ENCODE data around the gene RAD51AP1.
"Not testable (repeated sequence)": the region's sequence is repeated elsewhere in the genome, so short reads cannot be mapped to it uniquely, and the experiment has no call there.

Gene RAD51AP1

DNA sequence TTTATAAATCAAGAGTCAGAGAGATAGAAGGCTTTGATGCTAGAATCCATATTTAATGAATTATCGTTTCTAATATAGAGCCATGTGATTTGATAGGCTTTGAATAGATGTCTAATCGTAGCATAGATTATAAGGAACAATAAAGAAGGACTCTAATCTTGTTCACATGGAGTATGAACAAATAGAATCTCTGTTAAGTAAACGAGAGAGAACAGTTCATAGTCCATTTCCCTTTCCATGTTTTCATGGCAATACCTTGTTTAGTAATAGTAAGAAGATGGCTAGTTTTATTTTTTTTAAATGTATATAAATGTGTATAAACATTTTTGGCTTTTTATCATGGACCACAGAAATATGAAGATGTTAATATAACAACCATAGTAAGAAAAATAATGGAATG is 32.3 kb upstream of the RAD51AP1 start:
- peak; percentile 40 for DNase-seq (ENCODE audit: low read depth)
- TF ChIP-seq, protein P1, sequence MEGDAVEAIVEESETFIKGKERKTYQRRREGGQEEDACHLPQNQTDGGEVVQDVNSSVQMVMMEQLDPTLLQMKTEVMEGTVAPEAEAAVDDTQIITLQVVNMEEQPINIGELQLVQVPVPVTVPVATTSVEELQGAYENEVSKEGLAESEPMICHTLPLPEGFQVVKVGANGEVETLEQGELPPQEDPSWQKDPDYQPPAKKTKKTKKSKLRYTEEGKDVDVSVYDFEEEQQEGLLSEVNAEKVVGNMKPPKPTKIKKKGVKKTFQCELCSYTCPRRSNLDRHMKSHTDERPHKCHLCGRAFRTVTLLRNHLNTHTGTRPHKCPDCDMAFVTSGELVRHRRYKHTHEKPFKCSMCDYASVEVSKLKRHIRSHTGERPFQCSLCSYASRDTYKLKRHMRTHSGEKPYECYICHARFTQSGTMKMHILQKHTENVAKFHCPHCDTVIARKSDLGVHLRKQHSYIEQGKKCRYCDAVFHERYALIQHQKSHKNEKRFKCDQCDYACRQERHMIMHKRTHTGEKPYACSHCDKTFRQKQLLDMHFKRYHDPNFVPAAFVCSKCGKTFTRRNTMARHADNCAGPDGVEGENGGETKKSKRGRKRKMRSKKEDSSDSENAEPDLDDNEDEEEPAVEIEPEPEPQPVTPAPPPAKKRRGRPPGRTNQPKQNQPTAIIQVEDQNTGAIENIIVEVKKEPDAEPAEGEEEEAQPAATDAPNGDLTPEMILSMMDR (IDR thresholded peaks at IDR 0.05; ENCODE audit: control insufficient read depth, extremely low read depth, insufficient read depth) = no peak
- no peak overlapping the region for H3K4me3 ChIP-seq (ENCODE audit: low read depth, low read length)

DNA sequence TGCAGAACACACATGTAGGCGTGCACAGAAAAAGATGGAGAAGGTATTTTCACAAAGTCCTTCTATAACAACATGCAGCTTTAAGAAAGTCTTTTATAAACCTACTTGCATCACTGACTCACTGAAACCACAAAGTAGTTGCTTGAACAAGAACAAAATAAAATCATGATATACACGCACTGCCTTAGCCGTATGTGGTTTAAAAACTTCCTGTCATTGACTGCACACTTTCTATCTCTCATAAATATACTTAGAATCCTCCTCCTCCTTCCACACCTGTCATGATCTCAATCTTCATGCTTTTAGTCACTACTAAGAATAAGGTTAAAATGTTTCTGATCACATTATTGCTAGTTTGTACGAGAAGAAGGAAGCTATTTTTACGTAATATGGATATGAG is 31.8 kb upstream of the RAD51AP1 start:
- no peak overlapping the region for H3K4me3 ChIP-seq (ENCODE audit: low read depth, low read length)
- DNase-seq (ENCODE audit: low read depth) = no peak
- TF ChIP-seq, protein P1 (IDR thresholded peaks at IDR 0.05; ENCODE audit: control insufficient read depth, extremely low read depth, insufficient read depth) = no peak

DNA sequence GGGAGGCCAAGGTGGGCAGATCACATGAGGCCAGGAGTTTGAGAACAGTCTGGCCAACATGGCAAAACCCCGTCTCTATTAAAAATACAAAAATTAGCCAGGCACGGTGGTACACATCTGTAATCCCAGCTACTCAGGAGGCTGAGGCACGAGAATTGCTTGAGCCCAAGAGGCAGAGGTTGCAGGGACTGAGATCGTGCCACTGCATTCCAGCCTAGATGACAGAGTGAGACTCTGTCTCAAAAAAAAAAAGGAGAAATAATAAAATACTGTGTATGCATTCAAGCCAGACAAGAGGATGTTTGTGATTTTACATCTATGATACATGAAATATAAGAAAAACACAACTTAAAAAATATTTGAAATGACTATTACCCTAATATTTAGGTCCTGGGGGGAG is 30.2 kb upstream of the RAD51AP1 start:
- DNase-seq (ENCODE audit: low read depth); H3K4me3 ChIP-seq (ENCODE audit: low read depth, low read length): not testable (repeated sequence)

DNA sequence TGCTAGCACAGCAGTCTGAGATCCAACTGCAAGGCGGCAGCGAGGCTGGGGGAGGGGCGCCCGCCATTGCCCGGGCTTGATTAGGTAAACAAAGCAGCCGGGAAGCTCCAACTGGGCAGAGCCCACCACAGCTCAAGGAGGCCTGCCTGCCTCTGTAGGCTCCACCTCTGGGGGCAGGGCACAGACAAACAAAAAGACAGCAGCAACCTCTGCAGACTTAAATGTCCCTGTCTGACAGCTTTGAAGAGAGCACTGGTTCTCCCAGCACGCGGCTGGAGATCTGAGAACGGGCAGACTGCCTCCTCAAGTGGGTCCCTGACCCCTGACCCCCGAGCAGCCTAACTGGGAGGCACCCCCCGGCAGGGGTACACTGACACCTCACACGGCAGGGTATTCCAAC is 29.4 kb upstream of the RAD51AP1 start:
- not testable (repeated sequence) for H3K4me3 ChIP-seq (ENCODE audit: low read depth, low read length); DNase-seq (ENCODE audit: low read depth)

DNA sequence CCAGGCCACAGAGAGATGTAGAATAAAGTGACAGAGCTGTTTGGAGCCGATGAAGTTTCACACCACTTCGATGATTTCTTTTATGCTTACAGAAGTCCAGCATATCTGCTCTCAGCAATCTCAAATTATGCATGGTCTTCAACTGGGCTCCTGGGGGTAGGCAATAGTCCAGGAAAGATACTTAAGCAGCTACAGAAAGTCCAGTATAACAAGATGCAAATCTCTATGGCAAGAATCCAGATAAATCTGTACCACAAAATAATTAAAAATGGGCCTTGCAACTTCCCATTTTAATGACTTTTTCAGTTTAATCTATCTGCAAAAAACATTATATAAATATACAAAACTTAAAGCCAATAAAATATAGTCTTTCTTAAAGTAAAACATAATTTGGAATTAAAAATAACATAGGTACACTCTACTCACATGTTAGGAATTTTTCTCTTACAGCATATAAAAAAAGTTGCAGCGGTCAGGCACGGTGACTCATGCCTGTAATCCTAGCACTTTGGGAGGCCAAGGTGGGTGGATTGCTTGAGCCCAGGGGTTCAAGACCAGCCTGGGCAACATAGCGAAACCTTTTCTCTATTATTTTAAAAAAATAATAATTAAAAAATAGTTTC is 20.5 kb upstream of the RAD51AP1 start:
- DNase-seq (ENCODE audit: low read depth) = no peak
- H3K4me3 ChIP-seq (ENCODE audit: low read depth, low read length) = no peak overlapping the region
- TF ChIP-seq, protein P1 (IDR thresholded peaks at IDR 0.05; ENCODE audit: control insufficient read depth, extremely low read depth, insufficient read depth) = no peak

DNA sequence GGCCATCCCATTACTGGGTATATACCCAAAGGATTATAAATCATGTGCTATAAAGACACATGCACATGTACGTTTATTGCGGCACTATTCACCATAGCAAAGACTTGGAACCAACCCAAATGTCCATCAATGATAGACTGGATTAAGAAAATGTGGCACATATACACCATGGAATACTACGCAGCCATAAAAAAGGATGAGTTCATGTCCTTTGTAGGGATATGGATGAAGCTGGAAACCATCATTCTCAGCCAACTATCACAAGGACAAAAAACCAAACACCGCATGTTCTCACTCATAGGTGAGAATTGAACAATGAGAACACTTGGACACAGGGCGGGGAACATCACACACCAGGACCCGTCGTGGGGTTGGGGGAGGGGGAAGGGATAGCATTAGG is 15.2 kb upstream of the RAD51AP1 start:
- not testable (repeated sequence) for DNase-seq (ENCODE audit: low read depth); H3K4me3 ChIP-seq (ENCODE audit: low read depth, low read length)

DNA sequence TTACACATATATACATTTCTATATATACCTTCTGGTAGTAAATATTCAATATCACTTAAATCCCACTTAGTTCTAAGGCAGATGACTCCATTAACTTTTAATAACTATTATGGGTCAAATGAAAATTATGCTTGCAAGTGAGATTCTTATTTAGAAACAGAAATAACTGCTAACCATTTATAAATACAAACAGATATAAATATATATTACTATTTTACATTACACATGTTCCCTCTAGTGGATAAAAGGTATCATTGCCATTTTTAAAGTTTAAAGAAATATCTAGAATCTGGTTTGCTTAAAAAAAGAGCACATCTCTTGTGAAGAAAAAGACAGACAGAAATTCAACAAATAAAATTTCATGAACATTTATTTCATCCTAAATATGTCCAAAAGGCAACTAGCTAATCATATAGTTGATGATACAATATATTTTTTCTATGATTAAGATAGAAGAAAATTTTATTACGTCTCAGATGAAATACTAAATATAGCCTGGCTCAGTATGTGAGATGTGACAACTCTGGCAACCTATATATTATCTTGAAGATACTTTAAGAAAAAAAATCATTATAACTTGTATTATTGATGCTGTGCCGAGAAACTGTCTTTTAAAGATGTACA is 11.7 kb upstream of the RAD51AP1 start:
- TF ChIP-seq, protein P1 (IDR thresholded peaks at IDR 0.05; ENCODE audit: control insufficient read depth, extremely low read depth, insufficient read depth) = no peak; the same call in 1 of the 2 replicates
- no peak for DNase-seq (ENCODE audit: low read depth)
- no peak overlapping the region for H3K4me3 ChIP-seq (ENCODE audit: low read depth, low read length)

DNA sequence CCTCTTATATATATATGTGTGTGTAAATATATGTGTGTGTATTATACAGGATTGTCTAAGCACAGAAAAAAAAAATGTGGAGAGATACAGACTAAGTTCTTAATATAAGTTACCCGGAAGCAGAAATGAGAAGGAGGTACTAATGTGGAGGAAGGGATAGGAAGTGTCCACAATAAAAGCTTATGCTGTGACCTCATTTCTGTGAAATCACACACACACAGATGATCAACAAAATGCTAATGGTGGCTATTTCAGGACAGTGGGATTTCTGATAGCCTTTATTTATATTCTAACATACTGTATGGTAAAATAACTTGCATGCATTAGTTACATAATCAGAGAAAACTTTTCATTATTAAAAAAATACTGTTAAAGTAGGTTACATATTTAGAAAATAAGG is 8.5 kb upstream of the RAD51AP1 start:
- TF ChIP-seq, protein P1 (IDR thresholded peaks at IDR 0.05; ENCODE audit: control insufficient read depth, extremely low read depth, insufficient read depth) = no peak
- H3K4me3 ChIP-seq (ENCODE audit: low read depth, low read length) = no peak overlapping the region
- no peak for DNase-seq (ENCODE audit: low read depth)

All from LNCaP clone FGC (cell line).